ENCODE measurements around the gene SYK.

- no peak for TF ChIP-seq CTCF (IDR thresholded peaks at IDR 0.05)
- no peak for TF ChIP-seq SIN3A (IDR thresholded peaks at IDR 0.05; ENCODE audit: borderline replicate concordance, insufficient read depth, low read depth, low read length)
- no peak for TF ChIP-seq POLR2AphosphoS5 (IDR thresholded peaks at IDR 0.05; ENCODE audit: low read depth, low read length)
- no peak for TF ChIP-seq REST (IDR thresholded peaks at IDR 0.05; ENCODE audit: insufficient read depth in 1 of 2, low read depth in 2 of 2, low read length in 1 of 2)
- no peak for TF ChIP-seq TCF7L2 (IDR thresholded peaks at IDR 0.05; ENCODE audit: low read depth, low read length)
These were observed 329 bp downstream of the SYK start for GRCh38 chr9:90801973-90802322.
